PC-9 (cell line): ENCODE data around the gene RTN4IP1. TPM values are rescaled to one million over a fixed set of nuclear protein-coding genes. Genes with fewer than 3 reads are reported as not detected.

ENCODE experiments used
- BruUV-seq: library from RNA; stranded (reverse); fragments of 400-500 nt; replicated peaks from 2 replicates; lab custom pipeline; 2021; lab: Mats Ljungman, UMichigan
- CTCF ChIA-PET: fragments of 300-600 bp; sonication (Branson Sonifier 250); formaldehyde crosslinking; loops from one replicate; lab custom pipeline; 2022; ENCODE audit warnings: antibody characterized with exemption; lab: Charles Lee
- POLR2A ChIA-PET: fragments of 300-600 bp; sonication (Branson Sonifier 250); formaldehyde crosslinking; loops from one replicate; lab custom pipeline; 2022; ENCODE audit warnings: antibody characterized with exemption; ENCODE audit not compliant: unreplicated experiment; lab: Charles Lee
- DNase-seq, 2 experiments: peaks; one replicate each; pipeline versions ENCODE4 v3.0.0 to v3.0.0-alpha.2; 2015 to 2022; ENCODE audit warnings: mixed read lengths in 1 of 2
- H2AFZ ChIP-seq: fragments of 200-600 bp; sonication (generic); 2 replicates; pipeline ENCODE4 v1.8.1; 2017; ENCODE audit warnings: antibody characterized with exemption
- H3F3A ChIP-seq: fragments of 200-600 bp; sonication (generic); 2 replicates; pipeline ENCODE4 v1.8.1; 2017; ENCODE audit warnings: antibody characterized with exemption, mild to moderate bottlenecking, low read depth; ENCODE audit not compliant: insufficient read depth
- H3K27ac ChIP-seq: fragments of 200-600 bp; sonication (generic); 2 replicates; pipeline ENCODE4 v1.6.1; 2016; ENCODE audit warnings: mixed run types
- H3K27me3 ChIP-seq: fragments of 200-600 bp; sonication (generic); 2 replicates; pipeline ENCODE4 v1.6.1; 2016; ENCODE audit warnings: low read depth, mixed run types; ENCODE audit not compliant: insufficient read depth
- H3K36me3 ChIP-seq: fragments of 200-600 bp; sonication (generic); 2 replicates; pipeline ENCODE4 v1.6.1; 2016; ENCODE audit warnings: low read depth, mixed run types
- H3K4me1 ChIP-seq: fragments of 200-600 bp; sonication (generic); replicated peaks from 2 replicates; pipeline ENCODE4 v1.6.1; 2016; ENCODE audit warnings: mixed run types; ENCODE audit not compliant: insufficient read depth
- H3K4me2 ChIP-seq: fragments of 200-600 bp; sonication (generic); 2 replicates; pipeline ENCODE4 v1.6.1; 2017; ENCODE audit warnings: mixed run types
- H3K4me3 ChIP-seq: fragments of 200-600 bp; sonication (generic); 2 replicates; pipeline ENCODE4 v1.6.1; 2016; ENCODE audit warnings: mixed run types
- H3K79me2 ChIP-seq: fragments of 200-600 bp; sonication (generic); 2 replicates; pipeline ENCODE4 v1.6.1; 2017; ENCODE audit warnings: low read depth, mixed run types
- H3K9me2 ChIP-seq: fragments of 200-600 bp; sonication (generic); 2 replicates; pipeline ENCODE4 v1.8.1; 2017; ENCODE audit warnings: mild to moderate bottlenecking; ENCODE audit not compliant: insufficient read depth
- H3K9me3 ChIP-seq: fragments of 200-600 bp; sonication (generic); 2 replicates; pipeline ENCODE4 v1.8.1; 2016; ENCODE audit warnings: low read depth; ENCODE audit not compliant: insufficient read depth
- H4K20me1 ChIP-seq: fragments of 200-600 bp; sonication (generic); 2 replicates; pipeline ENCODE4 v1.8.1; 2017; ENCODE audit not compliant: insufficient read depth
- EZH2 ChIP-seq: fragments of 200-600 bp; sonication (generic); IDR thresholded peaks from 2 replicates; pipeline ENCODE4 v1.8.0; 2017; ENCODE audit warnings: antibody characterized with exemption, low read depth
- intact Hi-C: fragments of 100-400 bp; cut with micrococcal nuclease; formaldehyde crosslinking; loops from one replicate; pipeline ENCODE4 v1.10.0; 2022; ENCODE audit not compliant: unreplicated experiment
- total RNA-seq: library from RNA; stranded (reverse); gene quantifications from 2 replicates; pipeline ENCODE4 v1.2.3, GENCODE V29; 2021
- TF ChIP-seq, protein P1 (sequence below): fragments of 200-600 bp; sonication (generic); conservative IDR thresholded peaks from 2 replicates; pipeline ENCODE4 v1.6.1; 2017; ENCODE audit warnings: mixed run types, antibody characterized with exemption, mild to moderate bottlenecking, moderate library complexity

The RTN4IP1 gene
- total RNA-seq, 1 experiment from 2014 or later = 10.0 TPM

DNA sequence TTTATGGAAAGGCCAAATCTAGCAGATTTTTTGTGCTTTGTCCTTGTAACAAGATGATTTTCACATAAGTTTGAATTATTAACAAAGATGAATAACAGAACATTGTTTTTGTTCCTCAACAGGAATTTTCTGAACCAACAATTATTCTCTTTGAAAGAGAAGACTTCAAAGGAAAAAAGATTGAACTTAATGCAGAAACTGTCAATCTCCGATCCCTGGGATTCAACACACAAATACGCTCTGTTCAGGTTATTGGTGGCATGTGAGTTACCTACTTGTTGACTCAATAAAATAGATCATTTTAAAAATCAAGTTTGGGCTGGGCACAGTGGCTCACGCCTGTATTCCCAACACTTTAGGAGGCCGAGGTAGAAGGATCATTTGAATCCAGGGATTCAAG is 70.9 kb downstream of the RTN4IP1 start:
- Histone ChIP-seq H3K27ac (no peak overlapping the region), H3K79me2 (no peaks in the 10 kb centered on the region), H3K4me2 (peak overlapping the region; percentile 11; the same call in 1 of the 2 replicates), H3K9me3 (no peaks in the 10 kb centered on the region), H3K4me1 (peaks cover 43% of the 10 kb centered on the region), H3K36me3 (peaks cover 22% of the 10 kb centered on the region), H3K9me2 (no peaks in the 10 kb centered on the region), H4K20me1 (no peaks in the 10 kb centered on the region), H2AFZ (no peak overlapping the region), H3K27me3 (no peaks in the 10 kb centered on the region), H3K4me3 (no peak overlapping the region), H3F3A (peaks cover 32% of the 10 kb centered on the region)
- TF ChIP-seq, protein P1, sequence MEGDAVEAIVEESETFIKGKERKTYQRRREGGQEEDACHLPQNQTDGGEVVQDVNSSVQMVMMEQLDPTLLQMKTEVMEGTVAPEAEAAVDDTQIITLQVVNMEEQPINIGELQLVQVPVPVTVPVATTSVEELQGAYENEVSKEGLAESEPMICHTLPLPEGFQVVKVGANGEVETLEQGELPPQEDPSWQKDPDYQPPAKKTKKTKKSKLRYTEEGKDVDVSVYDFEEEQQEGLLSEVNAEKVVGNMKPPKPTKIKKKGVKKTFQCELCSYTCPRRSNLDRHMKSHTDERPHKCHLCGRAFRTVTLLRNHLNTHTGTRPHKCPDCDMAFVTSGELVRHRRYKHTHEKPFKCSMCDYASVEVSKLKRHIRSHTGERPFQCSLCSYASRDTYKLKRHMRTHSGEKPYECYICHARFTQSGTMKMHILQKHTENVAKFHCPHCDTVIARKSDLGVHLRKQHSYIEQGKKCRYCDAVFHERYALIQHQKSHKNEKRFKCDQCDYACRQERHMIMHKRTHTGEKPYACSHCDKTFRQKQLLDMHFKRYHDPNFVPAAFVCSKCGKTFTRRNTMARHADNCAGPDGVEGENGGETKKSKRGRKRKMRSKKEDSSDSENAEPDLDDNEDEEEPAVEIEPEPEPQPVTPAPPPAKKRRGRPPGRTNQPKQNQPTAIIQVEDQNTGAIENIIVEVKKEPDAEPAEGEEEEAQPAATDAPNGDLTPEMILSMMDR = no peak
- no peak for TF ChIP-seq EZH2
- intact Hi-C loops = no loop called here
- BruUV-seq = no TSS peak
- ChIA-PET POLR2A (no interaction called here), CTCF (interaction anchor here (0.7 kb wide), 1 partner anchor 1520 kb away, joined by 4 read pairs; no protein-coding TSS in a partner anchor)
- DNase-seq = no peak

DNA sequence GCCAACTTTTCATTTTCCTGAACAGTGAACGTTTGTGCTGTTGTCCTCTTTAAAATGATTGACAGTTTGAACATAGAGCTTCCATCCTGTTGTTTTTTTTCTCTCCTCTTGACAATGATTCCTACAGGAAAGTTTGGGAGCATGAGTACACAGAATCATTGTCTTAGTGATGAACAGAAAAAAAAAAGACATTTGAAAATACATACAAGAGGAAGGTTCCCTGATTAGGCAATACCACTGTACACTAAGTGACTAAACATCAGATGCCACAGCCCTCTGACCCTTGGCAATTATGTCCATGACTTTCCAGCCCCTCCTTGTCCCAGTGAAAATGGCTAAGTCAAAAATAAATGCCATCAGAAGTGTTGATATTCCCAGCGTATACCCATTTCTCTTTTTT is 71.5 kb downstream of the RTN4IP1 start:
- Histone ChIP-seq H3K4me1 (peaks cover 40% of the 10 kb centered on the region), H3K9me2 (no peaks in the 10 kb centered on the region), H3K79me2 (no peaks in the 10 kb centered on the region), H2AFZ (no peak overlapping the region), H3K27ac (no peak overlapping the region), H3K36me3 (peaks cover 28% of the 10 kb centered on the region), H3K9me3 (no peaks in the 10 kb centered on the region), H3K27me3 (no peaks in the 10 kb centered on the region), H3F3A (peaks cover 32% of the 10 kb centered on the region), H4K20me1 (no peaks in the 10 kb centered on the region), H3K4me3 (no peak overlapping the region), H3K4me2 (peak overlapping the region; percentile 11; the same call in 1 of the 2 replicates)
- BruUV-seq = no TSS peak
- intact Hi-C loops = loop anchor here (2.0 kb wide), 2 partner anchors 45 to 111 kb away; no protein-coding TSS in a partner anchor
- peak in 1 of 2 experiments; percentile 54 for DNase-seq
- no peak for TF ChIP-seq EZH2
- TF ChIP-seq, protein P1 = no peak
- ChIA-PET POLR2A (no interaction called here), CTCF (interaction anchor here (0.7 kb wide), 1 partner anchor 17 kb away, joined by 3 read pairs; no protein-coding TSS in a partner anchor)

DNA sequence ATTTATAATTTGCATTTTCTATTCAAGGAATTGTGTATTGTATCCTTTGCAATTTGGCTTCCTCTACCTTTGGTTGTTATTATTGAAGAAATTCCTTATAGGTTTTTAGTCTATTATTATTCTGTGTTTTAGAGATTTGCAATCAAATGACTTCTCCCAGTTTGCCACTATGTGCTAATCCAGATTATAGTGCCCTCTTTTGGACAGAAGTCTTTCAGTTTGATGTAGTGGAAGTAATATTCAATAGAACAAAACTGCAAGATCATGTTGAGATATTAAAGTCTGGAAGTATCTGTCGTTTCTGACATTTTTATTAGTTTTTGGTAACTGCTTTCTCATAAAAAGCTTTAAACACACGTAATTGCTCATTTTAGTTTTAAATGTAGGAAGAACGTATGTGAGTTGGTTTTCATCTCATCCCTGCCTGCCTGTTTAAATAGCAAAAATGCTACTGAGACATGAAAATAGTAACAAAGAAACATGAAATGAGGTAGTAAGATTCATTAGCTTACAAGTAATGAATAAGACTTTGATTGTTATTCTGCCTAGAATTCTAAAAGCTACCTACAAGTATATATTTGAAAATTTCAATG is 72.8 kb downstream of the RTN4IP1 start:
- Histone ChIP-seq H3K4me1 (peaks cover 27% of the 10 kb centered on the region), H3K4me2 (no peak overlapping the region), H3K9me3 (no peaks in the 10 kb centered on the region), H3K4me3 (no peak overlapping the region), H4K20me1 (no peaks in the 10 kb centered on the region), H3F3A (peaks cover 21% of the 10 kb centered on the region), H2AFZ (no peak overlapping the region), H3K36me3 (peaks cover 29% of the 10 kb centered on the region; the same call in 1 of the 2 replicates), H3K27me3 (no peaks in the 10 kb centered on the region), H3K27ac (no peak overlapping the region), H3K9me2 (no peaks in the 10 kb centered on the region), H3K79me2 (no peaks in the 10 kb centered on the region)
- no TSS peak for BruUV-seq
- intact Hi-C loops = loop anchor here (2.0 kb wide), 2 partner anchors 44 to 110 kb away; no protein-coding TSS in a partner anchor
- ChIA-PET POLR2A (no interaction called here), CTCF (interaction anchor here (0.6 to 0.7 kb wide), 3 partner anchors 32 to 442 kb away, joined by 3 read pairs; no protein-coding TSS in a partner anchor)
- TF ChIP-seq, protein P1 = peak; percentile 57
- TF ChIP-seq EZH2 = no peak
- peak in 1 of 2 experiments; percentile 49 for DNase-seq
